Bronchial epithelial cell (primary cell): ENCODE results near the gene EIF4H. TPM values are rescaled to one million over a fixed set of nuclear protein-coding genes. Genes with fewer than 3 reads are reported as not detected.

Experiments
- DNase-seq: peaks from one replicate; pipeline ENCODE4 v3.0.0-alpha.2; 2010; ENCODE audit warnings: low read depth
- FAIRE-seq: peaks from 2 replicates; lab custom pipeline; 2011; peaks lifted over from hg19 to GRCh38; lab: Jason Lieb, UNC
- H3K27me3 ChIP-seq: 2 replicates; pipeline ENCODE4 v1.5.1; 2011; ENCODE audit warnings: low read length; ENCODE audit not compliant: control insufficient read depth, insufficient read depth
- H3K36me3 ChIP-seq: 2 replicates; pipeline ENCODE4 v1.5.1; 2011; ENCODE audit warnings: low read length; ENCODE audit not compliant: control insufficient read depth, insufficient read depth
- H3K4me3 ChIP-seq: 2 replicates; pipeline ENCODE4 v1.5.1; 2011; ENCODE audit warnings: mild to moderate bottlenecking, low read depth, low read length, control low read depth
- total RNA-seq: library from RNA; depleted of rRNA; stranded (reverse); fragments of >200 nt; gene quantifications from 2 replicates; pipeline ENCODE4 v1.2.1, GENCODE V29; 2014
- TF ChIP-seq, protein P1 (sequence below): IDR thresholded peaks from 2 replicates; pipeline ENCODE4 v1.5.1; 2011; ENCODE audit warnings: mild to moderate bottlenecking, moderate library complexity, low read length, control low read depth, inconsistent platforms; ENCODE audit not compliant: insufficient read depth, severe bottlenecking

Gene EIF4H
- total RNA-seq: 370 and 440 TPM in 2 replicates

DNA sequence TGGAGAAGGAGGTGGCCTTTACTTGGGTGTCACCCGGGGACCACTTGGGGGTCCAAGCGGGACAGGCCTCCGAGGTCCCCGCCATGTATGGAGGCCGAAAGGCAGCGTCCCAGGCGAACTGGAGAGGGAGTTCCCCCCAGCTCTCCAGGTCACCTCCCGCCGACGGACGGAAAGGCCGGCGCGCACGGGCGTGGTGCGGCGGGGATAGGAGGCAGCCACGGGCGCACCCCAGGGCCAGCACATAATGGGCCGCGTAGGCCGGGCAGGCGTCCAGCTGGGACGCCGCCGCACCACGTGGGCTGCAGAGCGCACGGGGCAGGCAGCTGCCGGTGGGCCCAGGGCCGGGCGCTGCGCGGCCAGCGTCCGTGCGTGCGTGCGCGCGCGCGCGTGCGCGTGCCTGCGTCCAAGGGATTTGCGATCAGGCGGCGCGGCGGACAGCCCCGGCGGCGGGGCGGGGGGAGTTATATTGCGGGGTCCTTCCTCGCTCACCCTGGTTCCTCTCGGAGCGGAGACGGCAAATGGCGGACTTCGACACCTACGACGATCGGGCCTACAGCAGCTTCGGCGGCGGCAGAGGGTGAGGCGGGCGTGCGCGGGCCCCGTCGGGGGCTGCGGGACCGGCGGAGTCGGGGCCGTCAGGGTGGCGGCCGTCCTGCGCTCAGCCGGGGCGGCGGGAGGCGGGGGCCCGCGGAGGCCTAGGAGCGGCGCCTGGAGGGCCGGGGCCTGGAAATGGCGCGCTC lies at the start of gene EIF4H:
Gene EIF4H (plus strand): TSS at position 491 of the 740 bp plus-strand sequence. CDS start 28 bp downstream, at position 519.
- Histone ChIP-seq H3K36me3 (peaks cover 3% of the 10 kb centered on the region), H3K27me3 (no peaks in the 10 kb centered on the region), H3K4me3 (peak within 1 kb of the TSS; percentile 71)
- DNase-seq (peak; percentile 83), FAIRE-seq (no peak)
- TF ChIP-seq, protein P1, sequence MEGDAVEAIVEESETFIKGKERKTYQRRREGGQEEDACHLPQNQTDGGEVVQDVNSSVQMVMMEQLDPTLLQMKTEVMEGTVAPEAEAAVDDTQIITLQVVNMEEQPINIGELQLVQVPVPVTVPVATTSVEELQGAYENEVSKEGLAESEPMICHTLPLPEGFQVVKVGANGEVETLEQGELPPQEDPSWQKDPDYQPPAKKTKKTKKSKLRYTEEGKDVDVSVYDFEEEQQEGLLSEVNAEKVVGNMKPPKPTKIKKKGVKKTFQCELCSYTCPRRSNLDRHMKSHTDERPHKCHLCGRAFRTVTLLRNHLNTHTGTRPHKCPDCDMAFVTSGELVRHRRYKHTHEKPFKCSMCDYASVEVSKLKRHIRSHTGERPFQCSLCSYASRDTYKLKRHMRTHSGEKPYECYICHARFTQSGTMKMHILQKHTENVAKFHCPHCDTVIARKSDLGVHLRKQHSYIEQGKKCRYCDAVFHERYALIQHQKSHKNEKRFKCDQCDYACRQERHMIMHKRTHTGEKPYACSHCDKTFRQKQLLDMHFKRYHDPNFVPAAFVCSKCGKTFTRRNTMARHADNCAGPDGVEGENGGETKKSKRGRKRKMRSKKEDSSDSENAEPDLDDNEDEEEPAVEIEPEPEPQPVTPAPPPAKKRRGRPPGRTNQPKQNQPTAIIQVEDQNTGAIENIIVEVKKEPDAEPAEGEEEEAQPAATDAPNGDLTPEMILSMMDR: no peak

DNA sequence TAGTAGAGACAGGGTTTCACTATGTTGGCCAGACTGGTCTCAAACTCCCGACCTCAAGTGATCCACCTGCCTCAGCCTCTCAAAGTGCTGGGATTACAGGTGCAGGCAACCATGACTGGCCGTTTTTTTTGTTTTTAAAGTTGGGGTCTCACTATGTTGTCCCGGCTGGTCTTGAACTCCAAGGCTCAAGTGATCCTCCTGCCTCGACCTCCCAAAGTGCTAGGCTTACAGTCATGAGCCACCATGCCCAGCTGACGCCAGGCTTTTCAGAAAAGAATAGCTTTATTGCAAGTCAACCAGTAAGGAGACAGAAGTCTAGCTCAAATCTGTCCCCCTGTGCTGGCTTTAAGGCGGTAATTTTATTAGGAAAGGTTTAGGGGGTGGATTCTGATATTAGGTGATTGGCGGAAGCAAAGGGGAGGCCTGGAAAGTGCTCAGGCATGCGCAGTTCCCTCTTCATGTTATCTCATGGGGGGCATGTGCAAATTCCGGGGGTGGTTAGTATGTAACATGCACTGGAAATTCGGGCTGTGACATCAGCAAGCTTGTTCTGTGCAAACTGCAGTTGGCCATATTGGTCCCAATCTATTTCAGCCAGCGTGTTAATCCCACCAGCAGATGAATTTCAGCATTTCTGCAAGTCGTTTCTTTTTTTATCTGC lies 47.8 kb upstream of the EIF4H start:
- H3K27me3 ChIP-seq: no peaks in the 10 kb centered on the region
- H3K36me3 ChIP-seq: peaks cover 1% of the 10 kb centered on the region
- H3K4me3 ChIP-seq: no peak overlapping the region
- TF ChIP-seq, protein P1: no peak
- DNase-seq: no peak
- FAIRE-seq: no peak

DNA sequence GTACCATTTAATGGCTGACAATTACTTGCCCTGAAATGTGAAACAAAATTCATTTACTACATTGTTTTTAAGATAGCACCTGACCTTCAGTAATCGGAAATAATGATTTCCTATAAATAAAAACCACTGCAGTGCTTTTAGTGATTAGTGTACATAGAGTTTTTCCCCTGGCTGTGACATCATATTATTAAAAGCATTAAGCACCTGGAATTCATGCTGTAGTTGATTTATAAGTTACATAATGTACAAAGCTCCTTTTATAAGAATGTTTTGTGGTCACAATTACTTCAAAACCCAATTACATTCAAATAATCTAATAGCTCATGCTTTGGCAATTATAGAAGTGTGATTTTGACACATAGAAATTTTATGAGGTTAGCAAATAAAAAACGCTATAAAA lies 44.3 kb upstream of the EIF4H start:
- TF ChIP-seq, protein P1: no peak
- FAIRE-seq: no peak
- Histone ChIP-seq H3K27me3 (no peaks in the 10 kb centered on the region), H3K4me3 (no peak overlapping the region), H3K36me3 (no peaks in the 10 kb centered on the region)
- DNase-seq: no peak

DNA sequence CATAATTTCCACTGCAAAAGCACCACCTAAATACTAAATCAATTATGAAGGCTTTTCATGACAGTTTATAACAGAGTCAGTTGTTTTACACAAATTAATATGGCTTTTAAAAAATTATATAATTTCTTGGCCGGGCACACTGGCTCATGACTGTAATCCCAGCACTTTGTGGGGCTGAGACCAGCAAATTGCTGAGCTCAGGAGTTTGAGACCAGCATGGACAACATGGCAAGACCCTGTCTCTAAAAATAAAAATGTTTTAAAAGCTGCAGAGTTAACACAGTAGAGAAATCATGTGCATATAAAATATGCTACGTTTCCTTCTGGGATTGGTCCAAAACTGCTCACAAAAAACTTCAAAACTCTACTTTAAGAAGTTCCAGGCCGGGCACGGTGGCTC lies 43.6 kb upstream of the EIF4H start:
- H3K27me3 ChIP-seq: no peaks in the 10 kb centered on the region
- DNase-seq (no peak), FAIRE-seq (no peak)
- no peak overlapping the region for H3K4me3 ChIP-seq
- H3K36me3 ChIP-seq: no peaks in the 10 kb centered on the region
- TF ChIP-seq, protein P1: no peak

DNA sequence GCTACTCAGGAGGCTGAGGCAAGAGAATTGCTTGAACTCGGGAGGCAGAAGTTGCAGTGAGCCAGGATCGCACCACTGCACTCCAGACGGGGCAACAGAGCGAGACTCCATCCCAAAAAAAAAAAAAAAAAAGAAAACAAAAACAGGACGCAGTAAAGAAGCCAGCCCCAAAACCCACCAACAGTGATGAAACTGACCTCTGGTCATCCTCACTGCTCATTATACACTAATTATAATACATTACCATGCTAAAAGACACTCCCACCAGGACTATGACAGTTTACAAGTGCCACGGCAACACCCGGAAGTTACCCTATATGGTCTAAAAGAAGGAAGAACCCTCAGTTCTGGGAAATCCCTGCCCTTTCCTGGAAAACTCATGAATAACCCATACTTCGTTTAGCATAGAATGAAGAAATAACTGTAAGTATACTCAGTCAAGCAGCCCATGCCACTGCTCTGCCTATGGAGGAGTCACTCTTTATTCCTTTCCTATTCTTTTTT lies 40.0 kb upstream of the EIF4H start:
- no peaks in the 10 kb centered on the region for H3K27me3 ChIP-seq
- DNase-seq (peak; percentile 28), FAIRE-seq (no peak)
- H3K4me3 ChIP-seq: no peak overlapping the region
- H3K36me3 ChIP-seq: no peaks in the 10 kb centered on the region
- TF ChIP-seq, protein P1: no peak
